HL-60 (cell line): ENCODE results near the gene YBEY.

ENCODE experiments used
- DNase-seq, 2 experiments: peaks; one replicate each; pipeline ENCODE4 v3.0.0-alpha.2; 2010 to 2020; ENCODE audit warnings: low read depth in 1 of 2, low spot score in 1 of 2
- H3K27ac ChIP-seq: fragments of 250-450 bp; sonication (Bioruptor Pico); replicated peaks from 2 replicates; pipeline ENCODE4 v1.5.1; 2020; ENCODE audit warnings: mild to moderate bottlenecking, moderate library complexity
- H3K27me3 ChIP-seq: fragments of 250-450 bp; sonication (Bioruptor Pico); 2 replicates; pipeline ENCODE4 v1.5.1; 2021; ENCODE audit warnings: mild to moderate bottlenecking, moderate library complexity; ENCODE audit not compliant: insufficient read depth, poor library complexity, severe bottlenecking
- H3K4me3 ChIP-seq: replicated peaks from 2 replicates; pipeline ENCODE4 v1.5.1; 2011; ENCODE audit warnings: mild to moderate bottlenecking, control low read depth, low read length; ENCODE audit not compliant: insufficient read depth
- CTCF ChIP-seq: IDR thresholded peaks from one replicate; pipeline ENCODE4 v1.5.1; 2011; ENCODE audit warnings: low read length, control low read depth, inconsistent platforms; ENCODE audit not compliant: insufficient read depth
- GABPA ChIP-seq: IDR thresholded peaks from 2 replicates; pipeline ENCODE4 v1.6.1; 2012; ENCODE audit warnings: low read depth
- POLR2AphosphoS5 ChIP-seq: IDR thresholded peaks from 2 replicates; pipeline ENCODE4 v1.6.1; 2012; ENCODE audit warnings: low read depth
- REST ChIP-seq: IDR thresholded peaks from 2 replicates; pipeline ENCODE4 v1.6.1; 2012; ENCODE audit warnings: low read depth; ENCODE audit not compliant: insufficient replicate concordance
- SPI1 ChIP-seq: IDR thresholded peaks from 2 replicates; pipeline ENCODE4 v1.6.1; 2012; ENCODE audit warnings: low read depth, mild to moderate bottlenecking, borderline replicate concordance

Gene YBEY

DNA sequence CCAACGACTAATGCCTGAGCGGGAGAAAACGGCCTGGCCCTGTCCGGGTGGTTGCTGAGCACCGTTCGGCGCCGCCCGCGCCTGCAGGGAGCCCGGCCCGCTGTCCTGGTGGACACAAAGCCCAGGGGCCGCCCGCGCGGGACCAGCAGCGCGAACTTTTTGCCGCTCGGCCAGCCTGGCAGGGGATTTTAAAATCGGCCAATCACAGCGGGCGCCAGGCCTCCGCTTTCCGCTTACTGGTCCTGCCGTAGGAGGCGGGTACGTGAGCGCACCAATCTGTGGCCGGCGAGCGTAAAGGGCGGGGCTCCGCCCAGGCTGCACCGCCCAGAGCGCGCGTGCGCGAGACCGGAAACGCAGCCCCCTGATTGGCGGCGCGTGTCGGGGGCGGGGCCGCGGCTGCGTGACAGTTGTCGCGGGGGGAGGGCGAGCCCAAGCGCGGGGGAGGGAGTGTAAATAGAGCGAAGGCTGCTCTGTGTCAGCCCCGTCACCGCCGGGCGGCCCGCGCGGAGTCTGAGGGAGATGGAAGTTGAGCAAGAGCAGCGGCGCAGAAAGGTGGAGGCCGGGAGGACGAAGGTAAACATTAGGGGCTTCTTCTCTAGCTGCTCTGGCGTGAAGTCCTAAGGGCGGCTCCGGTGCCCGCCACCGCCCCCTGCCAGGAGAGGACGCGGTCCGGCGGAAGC lies 37.7 kb downstream of the YBEY start, which contains the start of the genes C21orf58 and PCNT:
Gene C21orf58, minus strand, starts transcription at position 161 of the 680 bp plus-strand sequence. CDS start 1,132 bp downstream, outside the sequence.
Gene PCNT, plus strand, starts transcription at position 447 of the 680 bp plus-strand sequence. Its CDS starts 73 bp downstream, at position 520.
- Histone ChIP-seq H3K4me3 (peak within 1 kb of the TSS; percentile 92), H3K27me3 (no peaks in the 10 kb centered on the region), H3K27ac (peak within 1 kb of the TSS; percentile 100)
- TF ChIP-seq CTCF (no peak), POLR2AphosphoS5 (peak; percentile 65; the same call in 1 of the 2 replicates), REST (peak; percentile 64)
- DNase-seq: peak; percentile 93 to 97

- TF ChIP-seq CTCF (no peak), REST (no peak), GABPA (no peak), POLR2AphosphoS5 (no peak), SPI1 (no peak)
- Histone ChIP-seq H3K27me3 (no peaks in the 10 kb centered on the region), H3K27ac (peak overlapping the region; percentile 100), H3K4me3 (peak overlapping the region; percentile 92)
- peak; percentile 74 to 80 for DNase-seq
Observed at GRCh38 chr21:46324390-46325072, 38.4 kb downstream of the YBEY start.

GRCh38 chr21:46325073-46325912 lies 39.2 kb downstream of the YBEY start:
- DNase-seq: peak; percentile 42 to 63
- H3K4me3 ChIP-seq: peak overlapping the region; percentile 84
- no peak for TF ChIP-seq POLR2AphosphoS5
- TF ChIP-seq REST: no peak
- no peak for TF ChIP-seq SPI1
- no peak for TF ChIP-seq CTCF
- TF ChIP-seq GABPA: no peak
- no peaks in the 10 kb centered on the region for H3K27me3 ChIP-seq
- H3K27ac ChIP-seq: peak overlapping the region; percentile 100
